Activated CD4-positive, alpha-beta T cell treated with anti-CD3 and anti-CD28 coated beads, Interleukin-2, amount 50 U/mL, for 48 hours (primary cell): ENCODE results near the gene PAPSS1.
"Not testable (repeated sequence)": the region's sequence is repeated elsewhere in the genome, so short reads cannot be mapped to it uniquely, and the experiment has no call there.

Experiments used
- DNase-seq, 2 experiments: peaks; one replicate each; pipeline ENCODE4 v3.0.0-alpha.2; 2020

The PAPSS1 gene

DNA sequence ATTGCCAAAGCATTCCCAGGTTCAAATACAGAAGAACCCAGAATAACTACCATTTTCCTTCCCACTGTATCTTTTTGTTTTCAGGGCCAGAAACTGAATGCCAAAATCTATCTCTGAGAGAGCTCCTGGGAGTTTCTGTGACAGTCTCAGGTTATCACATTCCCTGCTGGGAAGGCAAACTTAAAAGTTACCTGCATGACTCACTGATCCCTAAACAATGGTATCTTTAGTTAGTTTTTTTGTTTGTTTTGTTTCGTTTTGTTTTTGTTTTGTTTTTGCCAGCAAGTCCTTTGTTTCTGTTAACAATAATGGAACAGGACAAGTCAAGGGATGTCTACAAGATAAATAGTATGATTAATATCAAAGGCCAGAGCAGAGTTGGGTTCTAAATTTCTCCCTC, 34.3 kb downstream of the PAPSS1 start:
- DNase-seq: no peak

DNA sequence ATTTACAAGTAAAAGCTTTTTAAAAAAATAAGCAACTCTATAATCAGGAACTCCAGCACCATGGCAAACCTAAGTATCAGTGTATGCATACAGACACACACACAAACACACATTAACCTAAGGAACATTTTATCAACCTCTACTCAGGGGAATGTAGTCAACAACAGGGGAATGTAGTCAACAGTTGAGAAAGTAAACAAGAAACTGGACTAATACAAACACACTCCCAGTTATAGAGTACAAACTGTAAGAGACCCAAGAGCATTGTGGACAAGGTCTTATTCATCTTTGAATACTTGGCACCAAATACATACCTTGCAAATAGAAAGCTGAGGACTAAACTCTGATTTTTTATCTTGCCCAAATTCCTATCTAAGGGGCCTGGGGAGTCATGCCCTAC, 36.2 kb downstream of the PAPSS1 start:
- DNase-seq: no peak

DNA sequence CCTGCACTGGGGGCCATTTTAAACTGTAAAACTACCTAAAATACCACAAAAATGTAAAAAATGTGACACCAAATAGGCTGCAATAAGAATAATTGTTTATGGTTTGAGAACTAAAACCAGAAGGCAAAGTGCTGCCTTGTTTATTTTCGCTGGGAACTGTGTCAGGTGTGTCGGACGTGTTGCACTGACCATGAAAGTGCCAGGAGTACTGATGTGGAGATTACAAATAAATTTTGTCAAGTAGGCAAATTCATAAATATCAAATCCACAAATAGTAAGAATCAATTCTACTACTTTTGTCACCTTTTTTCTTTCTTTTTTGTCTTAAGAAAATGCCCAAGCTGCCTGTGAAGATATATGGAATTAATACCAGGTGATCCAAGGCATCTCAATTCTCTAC, 37.7 kb downstream of the PAPSS1 start:
- DNase-seq: no peak

DNA sequence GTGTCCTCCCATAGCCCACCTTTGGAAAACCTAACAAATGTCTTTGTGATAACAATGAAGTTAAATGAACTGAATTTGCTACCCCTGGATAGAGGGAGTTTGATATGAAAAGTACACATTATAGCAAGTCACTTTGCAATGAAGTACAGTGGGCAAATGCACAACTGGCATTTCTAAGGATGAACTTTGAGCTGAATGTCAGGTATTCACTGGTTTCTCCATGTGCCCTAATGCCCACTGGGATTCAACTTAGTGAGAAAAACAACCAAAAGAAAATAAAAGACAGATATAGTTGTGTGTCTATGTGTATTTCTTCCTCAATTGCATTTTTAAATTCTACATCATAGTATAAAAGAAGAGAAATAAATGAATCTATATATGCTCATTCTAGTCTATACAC, 51.0 kb downstream of the PAPSS1 start:
- DNase-seq: no peak

DNA sequence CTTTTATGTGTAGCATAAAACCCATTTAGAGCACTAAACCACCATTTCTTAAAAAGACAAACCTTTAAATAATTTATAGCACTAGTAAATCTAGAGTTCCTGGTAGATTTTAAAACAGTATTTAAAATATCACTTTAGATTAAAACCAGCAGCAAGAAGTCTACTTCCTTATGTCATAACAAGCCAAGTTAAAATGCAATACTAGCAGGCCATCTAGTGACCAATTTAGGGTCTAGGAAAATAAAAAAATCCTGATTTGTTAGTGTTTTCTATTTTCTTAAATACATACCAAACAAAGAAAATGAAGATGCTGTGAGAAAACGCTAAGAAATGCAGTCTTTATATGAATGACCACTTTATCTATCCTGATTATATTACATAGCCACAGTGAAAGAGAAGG, 53.9 kb downstream of the PAPSS1 start:
- no peak for DNase-seq

DNA sequence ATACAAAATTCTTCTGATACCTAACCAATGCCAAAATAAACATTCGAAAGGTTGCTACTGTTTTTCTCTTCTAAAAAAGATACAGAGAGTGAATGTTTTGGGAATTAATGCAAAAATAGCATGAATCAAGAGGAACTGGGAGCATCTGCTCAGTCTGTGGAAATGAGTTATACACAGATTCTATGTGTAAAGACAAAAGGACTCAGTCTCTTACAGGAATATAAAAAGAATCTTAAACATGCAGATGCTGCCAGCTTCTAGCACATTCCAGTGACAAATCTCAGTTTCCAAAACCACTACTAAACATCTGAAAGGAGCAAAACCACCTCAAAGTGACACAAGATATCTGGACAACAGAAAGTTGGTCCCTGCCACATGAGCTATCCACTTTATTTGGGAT, 55.0 kb downstream of the PAPSS1 start:
- no peak for DNase-seq

DNA sequence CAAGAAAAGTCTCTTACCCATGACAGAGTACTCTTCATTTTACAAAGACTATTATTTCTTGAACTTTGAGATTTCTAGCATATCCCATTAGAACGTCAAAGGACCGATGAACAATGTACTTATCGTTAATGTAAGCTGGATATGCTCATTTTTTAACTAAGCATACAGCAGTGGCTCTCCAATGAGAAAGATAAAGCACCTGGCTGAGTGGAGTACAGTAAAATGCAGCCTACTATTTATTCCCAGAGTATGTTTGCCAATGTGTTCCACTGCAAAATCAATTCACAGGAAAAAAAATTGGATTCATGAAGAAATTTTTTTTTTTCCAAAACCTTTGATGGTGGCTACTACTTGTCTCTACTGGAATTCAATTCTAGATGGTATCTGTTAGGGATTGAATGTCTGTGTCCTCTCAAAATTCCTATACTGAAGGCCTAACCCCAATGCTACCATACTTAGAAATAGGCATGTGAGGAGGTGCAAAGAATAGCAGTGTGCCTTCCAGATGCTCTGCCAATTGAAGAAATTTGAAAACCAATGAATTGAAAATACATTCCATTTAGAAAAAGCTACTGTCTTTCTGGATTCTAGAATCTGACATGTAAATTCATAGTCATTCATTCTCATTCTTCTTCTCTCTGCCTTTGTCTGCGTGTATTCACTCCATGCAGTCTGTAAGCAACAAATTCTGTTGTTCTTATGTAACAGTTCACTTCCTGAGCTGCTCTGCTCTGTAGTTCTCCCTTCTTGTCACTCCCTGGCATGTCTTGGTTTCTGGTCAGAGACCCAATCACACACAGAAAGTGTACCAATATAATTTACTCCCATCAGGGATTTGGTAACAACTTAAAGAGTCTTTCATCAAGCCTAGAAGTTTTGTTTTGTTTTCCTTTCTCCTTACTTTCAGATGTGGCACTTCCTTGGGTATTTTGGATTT, 61.4 kb downstream of the PAPSS1 start:
- DNase-seq: no peak

DNA sequence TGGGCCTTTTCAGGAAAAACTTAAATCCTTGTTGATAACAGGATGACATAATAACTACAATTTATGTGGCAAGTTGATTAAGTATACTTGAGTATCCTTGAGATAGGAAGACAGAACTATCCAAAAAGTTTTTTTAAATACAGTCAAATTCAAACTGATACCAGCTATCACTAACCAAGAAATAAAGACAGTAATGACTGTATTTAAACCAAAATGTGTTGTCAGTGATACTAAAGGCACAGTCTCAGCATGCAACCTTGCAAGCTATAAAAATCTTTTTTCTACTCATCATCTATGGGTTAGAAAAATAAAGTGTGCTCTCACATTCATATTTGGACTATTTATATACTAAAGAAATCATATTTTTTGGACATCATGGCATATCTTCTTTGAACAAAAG, 64.7 kb downstream of the PAPSS1 start:
- DNase-seq: no peak

DNA sequence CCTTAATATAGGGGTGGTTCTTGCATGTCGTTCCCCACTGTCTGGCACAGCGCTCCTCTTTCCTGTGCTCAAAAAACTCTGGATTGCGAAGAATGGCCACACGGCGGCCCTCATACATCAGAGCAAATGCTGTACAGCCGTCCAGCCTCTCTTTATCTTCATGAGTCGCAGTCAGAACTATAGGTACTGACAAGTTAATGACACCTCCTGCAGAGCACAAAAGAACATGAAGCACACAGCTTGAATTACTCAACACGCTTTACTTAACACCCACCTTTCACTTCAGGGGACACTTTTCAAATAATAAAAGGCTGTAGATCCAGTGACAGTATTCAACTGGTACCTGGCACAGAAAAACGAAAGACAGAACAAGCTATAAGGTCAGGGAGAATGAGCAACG, 65.3 kb downstream of the PAPSS1 start:
- DNase-seq: no peak

DNA sequence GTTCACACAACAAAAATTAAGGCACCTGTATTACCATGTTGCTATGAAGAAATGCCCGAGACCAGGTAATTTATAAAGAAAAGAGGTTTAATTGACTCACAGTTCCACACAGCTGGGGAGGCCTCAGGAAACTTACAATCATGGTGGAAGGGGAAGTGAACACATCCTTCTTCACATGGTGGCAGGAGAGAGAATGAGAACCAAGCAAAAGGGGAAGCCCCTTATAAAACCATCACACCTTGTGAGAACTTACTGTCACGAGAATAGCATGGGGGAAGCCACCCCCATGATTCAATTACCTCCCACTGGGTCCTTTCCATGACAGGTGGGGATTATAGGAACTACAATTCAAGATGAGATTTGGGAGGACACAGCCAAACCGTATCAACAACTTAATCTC, 68.6 kb downstream of the PAPSS1 start:
- DNase-seq: not testable (repeated sequence)

DNA sequence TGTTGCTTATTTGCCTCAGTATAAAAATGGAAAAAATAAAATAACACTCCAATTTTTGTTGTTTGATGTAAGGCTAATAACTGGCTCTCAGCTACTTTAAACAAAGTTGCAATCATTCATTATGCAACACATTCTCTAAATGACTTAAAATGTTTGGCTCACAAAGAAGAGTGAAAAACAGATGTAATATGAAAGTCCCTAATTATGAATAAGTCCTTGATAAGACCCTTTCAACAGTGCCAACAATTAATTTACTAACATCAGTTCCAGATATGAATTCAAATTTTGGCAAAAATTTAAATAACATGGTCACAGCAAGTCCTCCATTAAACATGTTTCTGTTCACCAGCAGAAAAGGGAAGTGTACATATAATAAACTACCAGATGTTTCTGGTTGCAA, 69.8 kb downstream of the PAPSS1 start:
- no peak for DNase-seq

DNA sequence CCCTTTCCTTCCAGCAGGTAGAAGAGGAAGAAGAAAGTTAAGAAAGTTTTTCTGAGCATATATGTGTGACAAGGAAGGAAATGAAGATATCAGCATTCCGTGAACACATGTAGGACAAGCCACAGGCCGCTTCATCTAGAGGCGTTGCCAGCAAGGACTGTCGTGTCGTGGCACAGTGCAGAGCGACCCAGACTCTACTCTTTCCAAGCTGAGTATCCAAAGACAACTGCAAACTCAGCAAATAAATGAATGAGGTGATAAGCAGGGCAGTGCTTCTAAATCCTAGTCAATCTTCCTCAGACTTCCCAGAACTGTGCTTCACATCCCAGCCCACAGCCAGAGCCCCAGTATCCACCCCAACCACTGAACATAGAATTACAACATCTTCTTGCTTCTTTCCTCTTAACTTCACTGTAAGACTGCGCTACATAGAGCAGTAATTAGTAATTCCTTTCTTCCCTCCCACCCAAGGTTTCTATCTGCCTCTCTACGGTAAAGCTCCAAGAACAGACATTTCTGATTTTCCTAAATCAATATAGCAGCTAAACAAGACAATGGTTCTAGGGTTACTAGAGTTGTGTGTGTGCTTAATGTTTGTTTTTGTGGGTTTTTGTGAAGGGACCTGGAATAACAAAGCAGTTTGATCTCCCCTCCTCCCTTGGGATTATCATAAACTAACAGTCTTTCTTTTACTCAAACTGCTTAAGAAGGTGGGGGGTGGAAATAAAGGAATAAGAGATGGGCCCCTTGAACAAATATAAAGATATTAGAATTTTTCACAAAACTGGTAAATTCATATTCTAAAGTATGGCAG, 71.6 kb downstream of the PAPSS1 start:
- no peak for DNase-seq

DNA sequence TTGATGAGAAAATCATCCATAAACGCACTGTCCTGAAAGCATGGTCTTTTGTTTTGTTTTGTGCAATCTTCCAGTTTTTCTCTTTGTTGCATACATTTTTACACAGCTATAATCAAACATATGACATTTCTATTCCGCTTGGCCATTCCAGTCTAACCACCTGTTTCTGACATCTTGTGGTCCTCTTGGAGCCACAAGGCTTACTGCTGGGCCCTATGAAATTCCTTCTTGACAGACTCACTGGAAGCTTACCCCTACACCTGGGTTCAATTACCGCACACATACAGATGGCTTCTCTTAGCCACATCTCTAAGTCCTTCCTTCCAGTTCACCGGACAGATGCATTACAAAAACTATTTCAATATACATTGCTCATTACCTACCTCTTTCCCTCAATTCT, 72.4 kb downstream of the PAPSS1 start:
- no peak for DNase-seq

DNA sequence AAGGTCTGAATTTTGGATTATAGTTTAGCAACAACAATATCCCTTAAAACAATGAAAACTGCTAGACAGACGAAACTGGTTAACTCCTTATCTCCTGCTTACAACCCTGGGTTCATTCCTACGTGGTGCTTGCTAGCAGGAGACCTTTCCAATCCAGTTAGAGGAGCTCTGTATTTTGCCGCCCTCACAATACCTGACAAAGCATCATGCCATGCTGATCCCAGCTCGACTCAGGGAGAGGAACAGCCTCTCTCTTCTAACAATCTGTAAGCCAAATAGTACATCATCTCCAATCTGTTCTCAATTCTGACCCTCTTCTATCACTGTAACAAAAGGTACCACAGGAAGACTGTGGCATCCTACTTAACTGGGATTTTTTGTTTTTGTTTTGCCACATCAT, 74.4 kb downstream of the PAPSS1 start:
- no peak for DNase-seq

DNA sequence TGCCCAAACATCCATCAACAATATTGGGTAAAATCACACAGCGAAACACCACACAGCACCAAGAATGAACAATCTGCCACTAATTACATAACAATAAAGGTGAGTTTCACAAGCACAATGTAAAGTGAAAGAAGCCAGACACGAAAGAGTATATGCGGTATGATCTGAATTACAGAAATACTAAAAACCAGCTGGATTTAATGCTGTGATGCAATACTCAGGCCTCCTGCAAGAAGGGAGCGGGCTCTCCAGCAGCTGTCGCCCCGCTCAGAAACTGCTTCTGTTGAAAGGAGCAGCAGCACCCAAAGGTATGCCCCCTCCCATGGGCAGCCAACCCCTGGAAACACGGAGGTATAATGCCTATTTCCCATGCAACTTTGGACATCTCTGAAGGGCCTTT, 77.0 kb downstream of the PAPSS1 start:
- DNase-seq: no peak

DNA sequence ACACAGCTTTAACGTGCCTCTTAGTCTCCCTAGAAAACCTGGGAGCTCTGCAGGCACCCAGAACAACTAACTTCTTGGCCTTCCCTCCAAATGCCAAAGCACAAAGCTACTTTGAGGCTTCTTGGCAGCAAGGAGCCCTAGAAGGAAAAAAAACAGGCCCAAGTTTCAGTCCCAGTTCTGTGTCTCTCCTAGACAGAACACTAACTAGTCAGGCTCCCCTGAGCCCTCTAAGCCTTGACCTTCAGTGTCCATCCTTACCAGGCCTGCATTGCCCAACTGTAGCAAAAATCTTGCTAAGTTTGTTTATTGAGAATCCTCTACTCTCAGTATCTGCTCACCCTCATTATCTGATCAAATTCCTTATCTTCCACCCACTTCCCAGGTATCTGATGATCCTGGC, 79.2 kb downstream of the PAPSS1 start:
- no peak for DNase-seq

DNA sequence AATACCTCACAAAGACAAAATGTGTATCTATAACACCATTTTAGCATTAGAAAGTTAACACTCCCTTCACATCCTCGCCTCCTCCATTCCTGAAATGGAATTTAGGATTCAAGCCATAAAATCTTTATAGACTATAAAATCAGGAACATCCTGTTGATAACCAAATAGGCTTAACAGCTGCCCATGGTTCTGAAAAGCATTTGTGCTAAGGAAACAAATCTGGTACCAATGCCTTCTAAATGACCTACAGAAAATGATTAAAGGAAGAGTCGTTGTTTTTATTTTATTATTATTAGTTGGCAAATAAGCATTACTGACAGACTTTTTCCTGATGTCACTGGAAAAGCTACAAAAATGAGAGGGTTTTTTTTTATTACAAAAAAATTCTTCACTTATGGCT, 79.8 kb downstream of the PAPSS1 start:
- no peak for DNase-seq

DNA sequence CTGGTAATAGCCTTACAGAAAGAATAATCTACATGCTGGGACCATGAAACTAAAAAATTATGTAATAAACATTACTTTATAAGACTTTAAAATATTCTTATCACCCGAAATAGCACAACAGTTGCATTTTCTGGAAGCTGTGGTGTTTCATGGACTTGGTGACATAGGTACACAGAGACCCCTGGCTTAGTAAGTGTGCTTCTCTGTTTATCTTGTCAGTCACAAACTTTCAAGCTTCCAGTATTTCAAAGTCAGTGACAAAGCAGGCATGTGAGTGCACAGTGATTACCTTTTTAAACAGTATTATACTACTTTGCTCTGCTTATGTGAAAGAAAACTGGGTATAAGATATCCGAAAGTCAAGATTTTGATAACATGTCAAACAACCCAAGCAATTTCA, 84.3 kb downstream of the PAPSS1 start:
- no peak for DNase-seq

DNA sequence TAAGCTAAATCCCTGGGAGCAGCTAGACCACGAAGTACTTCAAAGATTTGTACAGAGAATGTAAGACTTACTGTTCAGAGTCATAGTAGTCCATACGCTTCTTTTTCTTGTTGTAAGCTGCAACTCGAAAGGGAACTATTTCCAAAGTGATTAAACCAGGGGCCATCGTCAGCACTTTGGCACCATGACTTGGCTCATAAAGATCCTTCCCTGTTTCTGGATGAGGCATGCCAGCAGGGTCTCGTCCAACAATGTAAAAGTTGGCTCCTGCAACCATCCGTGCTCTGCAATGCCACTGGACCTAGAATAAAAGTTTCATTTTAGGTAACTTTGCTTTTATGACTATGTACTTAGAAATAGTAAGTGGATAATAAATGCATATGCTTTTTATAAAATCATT, 88.5 kb downstream of the PAPSS1 start:
- no peak for DNase-seq

DNA sequence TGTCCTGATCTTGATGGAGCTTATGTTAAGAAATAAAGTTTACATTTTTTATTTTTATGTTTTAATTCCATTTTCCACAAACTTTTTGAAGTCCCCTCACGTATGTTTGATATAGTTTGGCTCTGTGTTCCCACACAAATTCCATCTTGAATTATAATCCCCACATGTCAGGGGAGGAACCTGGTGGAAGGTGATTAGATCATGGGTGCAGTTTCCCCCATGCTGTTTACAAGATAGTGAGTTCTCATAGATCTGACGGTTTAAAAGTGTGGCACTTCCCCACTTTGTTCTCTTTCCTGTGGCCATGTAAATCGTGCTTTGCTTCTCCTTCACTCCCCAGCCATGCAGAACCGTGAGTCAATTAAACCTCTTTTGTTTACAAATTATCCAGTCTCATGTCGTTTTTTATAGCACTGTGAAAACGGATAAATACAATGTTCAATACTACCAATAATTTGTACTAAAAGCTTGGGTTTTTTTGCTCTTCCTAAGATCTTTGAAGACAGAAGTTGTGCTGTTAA, 89.8 kb downstream of the PAPSS1 start:
- DNase-seq: no peak

DNA sequence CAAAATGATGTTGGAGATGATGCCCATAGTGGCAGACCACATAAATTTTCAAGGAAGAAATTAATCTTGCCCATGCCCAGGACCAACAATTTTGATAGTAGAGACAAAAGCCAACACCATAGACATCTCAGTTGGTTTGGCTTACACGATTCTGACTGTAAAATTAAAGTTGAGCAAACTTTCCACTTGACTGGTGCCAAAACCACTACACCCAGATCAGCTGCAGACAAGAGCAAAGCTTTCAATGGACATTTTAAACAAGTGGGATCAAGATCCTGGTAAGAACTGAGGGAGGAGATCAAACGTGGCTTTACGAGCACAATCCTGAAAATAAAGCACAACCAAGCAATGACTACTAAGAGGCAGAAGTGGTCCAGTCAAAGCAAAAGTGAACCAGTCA, 90.7 kb downstream of the PAPSS1 start:
- no peak for DNase-seq

DNA sequence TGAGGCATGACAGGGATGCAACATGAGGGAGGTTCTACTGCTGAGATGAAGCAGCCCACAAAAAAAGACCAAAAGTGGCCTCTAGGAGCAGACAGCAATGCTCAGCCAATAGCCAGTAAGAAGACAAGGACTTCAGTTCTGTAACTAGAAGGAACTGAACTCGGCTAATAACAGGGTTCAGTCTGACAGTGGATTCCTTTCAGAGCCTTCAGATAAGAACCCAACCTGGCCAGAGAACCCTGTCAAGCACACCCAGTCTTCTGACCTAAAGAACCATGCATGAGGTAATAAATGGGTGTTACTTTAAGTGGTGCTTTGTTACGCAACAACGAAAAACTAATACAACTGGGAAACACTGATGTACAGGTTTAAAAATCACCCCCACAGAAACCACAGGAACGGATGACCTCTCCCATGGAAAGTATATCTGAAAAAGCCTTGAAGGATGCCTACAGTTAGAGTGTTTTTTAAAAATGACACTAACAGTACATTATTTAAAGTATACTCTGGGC, 94.6 kb downstream of the PAPSS1 start:
- no peak for DNase-seq

DNA sequence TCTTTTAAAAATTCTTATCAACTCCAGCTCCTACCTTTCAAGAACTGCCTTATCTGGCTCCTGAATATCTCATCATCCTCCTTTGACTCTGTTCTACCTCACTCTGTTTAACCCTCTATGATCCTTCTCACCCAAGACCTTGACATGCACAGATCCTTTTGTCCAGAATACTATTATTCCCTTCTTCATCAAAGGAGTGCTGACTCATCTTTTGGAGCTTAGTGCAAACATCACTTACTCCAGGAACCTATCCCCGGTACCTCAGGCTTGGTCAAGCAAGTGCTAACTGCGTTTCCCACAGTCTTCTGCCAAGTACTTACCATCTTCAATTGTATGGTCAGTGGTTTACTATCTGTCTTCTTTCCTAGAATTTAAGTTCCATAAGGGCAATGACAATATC, 96.0 kb downstream of the PAPSS1 start:
- DNase-seq: no peak

DNA sequence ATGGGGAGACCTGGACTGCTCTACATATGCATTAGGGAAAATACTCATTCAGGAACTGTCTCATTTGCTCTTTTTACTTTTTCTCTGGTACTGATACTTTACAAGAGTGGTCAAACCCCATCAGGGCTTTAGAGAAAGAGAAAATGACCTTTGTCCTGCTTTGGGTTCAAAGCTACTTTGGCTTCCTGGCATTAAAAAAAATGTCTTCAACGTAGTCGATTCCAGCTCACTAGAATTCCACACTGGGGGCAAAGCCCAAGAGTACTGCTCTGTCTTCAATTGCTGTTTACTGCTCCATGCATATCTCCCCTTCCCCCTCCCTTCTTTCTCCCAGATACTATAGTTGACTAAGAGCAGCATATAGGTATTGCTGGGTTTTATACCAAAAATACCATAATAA, 98.0 kb downstream of the PAPSS1 start:
- no peak for DNase-seq
